K562 (cell line): ENCODE data around the gene TMEM120A. TPM values are rescaled to one million over a fixed set of nuclear protein-coding genes. Genes with fewer than 3 reads are reported as not detected.
A peak's percentile ranks its signal among the peaks of the same experiment; 100 is the strongest.

Experiments used
- ATAC-seq: fragments of 200-7000 bp; cut with Tn5 transposase; 3 replicates; pipeline ENCODE4 v1.9.1; 2020; ENCODE audit warnings: moderate library complexity
- BruUV-seq: library from RNA; stranded (reverse); fragments of 400-500 nt; replicated peaks from 2 replicates; lab custom pipeline; 2021; lab: Mats Ljungman, UMichigan
- CTCF ChIA-PET: fragments of 300-600 bp; formaldehyde crosslinking; extraction: SDS; loops from one replicate; lab custom pipeline; 2021; ENCODE audit warnings: low intra/inter-chr PET ratio; lab: Yijun Ruan, JAX
- POLR2A ChIA-PET: fragments of 300-600, 350-650 bp; sonication (Branson Sonifier 250); formaldehyde crosslinking; extraction: SDS; loops from one replicate; lab custom pipeline; 2021; ENCODE audit warnings: antibody characterized with exemption, inconsistent platforms; lab: Yijun Ruan, JAX
- DNase-seq, 4 experiments: peaks; one replicate each; pipeline versions ENCODE4 v3.0.0 to v3.0.0-alpha.2; 2011 to 2018; ENCODE audit warnings: low spot score in 3 of 4, mixed read lengths in 3 of 4; ENCODE audit errors: extremely low read depth in 1 of 4
- FAIRE-seq: peaks from 2 replicates; lab custom pipeline; 2011; peaks lifted over from hg19 to GRCh38; lab: Jason Lieb, UNC
- H2AFZ ChIP-seq: 2 replicates; pipeline ENCODE4 v1.6.0; 2011; ENCODE audit warnings: low read depth, low read length, control low read depth, inconsistent platforms
- H3K27ac ChIP-seq: fragments of 200-600 bp; 3 replicates; pipeline ENCODE4 v1.8.0; 2011; ENCODE audit warnings: low read depth, mild to moderate bottlenecking, control low read depth, inconsistent platforms, low read length, moderate library complexity, mixed read lengths; ENCODE audit errors: extremely low read depth
- H3K27me3 ChIP-seq, 2 experiments: fragments of 300-600 bp in 1 of 2; 2 replicates in 1 of 2; 3 replicates in 1 of 2; pipeline versions ENCODE4 v1.6.0 to v1.8.0; 2011; ENCODE audit warnings: inconsistent platforms in 2 of 2, low read length in 2 of 2, mild to moderate bottlenecking in 1 of 2, mixed read lengths in 1 of 2, moderate library complexity in 1 of 2; ENCODE audit not compliant: control insufficient read depth in 2 of 2, insufficient read depth in 2 of 2
- H3K36me3 ChIP-seq: fragments of 300-600 bp; 3 replicates; pipeline ENCODE4 v1.8.0; 2011; ENCODE audit warnings: mild to moderate bottlenecking, low read length, inconsistent platforms; ENCODE audit not compliant: control insufficient read depth, insufficient read depth
- H3K4me1 ChIP-seq, 2 experiments: fragments of 200-600 bp in 1 of 2; replicated peaks in 1 of 2; 2 replicates in 1 of 2; 3 replicates in 1 of 2; pipeline versions ENCODE4 v1.5.1 to v1.8.0; 2011; ENCODE audit warnings: inconsistent platforms in 2 of 2, low read length in 2 of 2, mild to moderate bottlenecking in 1 of 2, mixed read lengths in 1 of 2, moderate library complexity in 1 of 2; ENCODE audit not compliant: control insufficient read depth in 2 of 2, insufficient read depth in 2 of 2
- H3K4me2 ChIP-seq: 2 replicates; pipeline ENCODE4 v1.6.1; 2011; ENCODE audit warnings: low read length, control low read depth, inconsistent platforms, mixed read lengths; ENCODE audit not compliant: insufficient read depth
- H3K4me3 ChIP-seq: fragments of 200-600 bp; sonication (generic), shearing (Covaris generic); 2 replicates; pipeline ENCODE4 v1.5.1; 2016; ENCODE audit warnings: control low read depth, inconsistent platforms
- H3K79me2 ChIP-seq: fragments of 200-600 bp; 3 replicates; pipeline ENCODE4 v1.8.0; 2011; ENCODE audit warnings: low read length, inconsistent platforms; ENCODE audit not compliant: control insufficient read depth, insufficient read depth
- H3K9ac ChIP-seq, 2 experiments: 2 replicates each; pipeline versions ENCODE4 v1.6.0 to v1.6.1; 2011; ENCODE audit warnings: low read depth in 2 of 2, low read length in 2 of 2, control low read depth in 1 of 2, inconsistent platforms in 1 of 2, mild to moderate bottlenecking in 1 of 2, mixed read lengths in 1 of 2; ENCODE audit not compliant: insufficient read depth in 1 of 2
- H3K9me1 ChIP-seq: one replicate; pipeline ENCODE4 v1.6.0; 2011; ENCODE audit warnings: inconsistent platforms, mild to moderate bottlenecking, low read length, moderate library complexity; ENCODE audit not compliant: control insufficient read depth, insufficient read depth
- H3K9me3 ChIP-seq: replicated peaks from 2 replicates; pipeline ENCODE4 v1.5.1; 2011; ENCODE audit warnings: low read depth, low read length, inconsistent platforms; ENCODE audit not compliant: control insufficient read depth, insufficient read depth
- H4K20me1 ChIP-seq: replicated peaks from 2 replicates; pipeline ENCODE4 v1.6.1; 2011; ENCODE audit warnings: low read length, inconsistent platforms, mixed read lengths; ENCODE audit not compliant: control insufficient read depth, insufficient read depth
- EP300 ChIP-seq: IDR thresholded peaks from 2 replicates; pipeline ENCODE4 v1.6.1; 2012; ENCODE audit warnings: low read length, improper control_type of control experiment
- ILK ChIP-seq: fragments of 450-650 bp; IDR thresholded peaks from 2 replicates; pipeline ENCODE4 v1.6.1; 2016; ENCODE audit warnings: missing genetic modification characterization, low read depth, mild to moderate bottlenecking, missing compliant biosample characterization, moderate library complexity, borderline replicate concordance
- KAT2B ChIP-seq: IDR thresholded peaks from one replicate; pipeline ENCODE4 v1.6.1; 2012; ENCODE audit warnings: low read depth, mild to moderate bottlenecking, control low read depth, inconsistent platforms, low read length, moderate library complexity
- NFIX ChIP-seq: fragments of 250-450 bp; sonication (Bioruptor Pico); IDR thresholded peaks from 2 replicates; pipeline ENCODE4 v1.4.0; 2020; ENCODE audit warnings: low read depth, mild to moderate bottlenecking, moderate library complexity
- ZNF316 ChIP-seq: fragments of 450-650 bp; IDR thresholded peaks from 2 replicates; pipeline ENCODE4 v1.6.1; 2016
- ZNF766 ChIP-seq: fragments of 200-800 bp; sonication (Bioruptor generic); conservative IDR thresholded peaks from 2 replicates; pipeline ENCODE4 v1.6.1; 2016; ENCODE audit warnings: missing genetic modification characterization, missing compliant biosample characterization
- WGBS: fragments of 100-300 bp; shearing (Covaris generic); methylation state at CpG from one replicate; pipeline ENCODE4 v1.1.6; 2016; ENCODE audit warnings: low coverage, mixed read lengths; ENCODE audit not compliant: insufficient coverage; ENCODE audit errors: missing lambda C conversion rate; 5-methylcytosine and 5-hydroxymethylcytosine counted together
- in situ Hi-C: fragments of 300-500 bp; cut with MboI; formaldehyde crosslinking; loops from 4 replicates; pipeline ENCODE4 v1.15.0; 2018; ENCODE audit warnings: inconsistent platforms, mixed read lengths
- intact Hi-C: fragments of 100-400 bp; cut with micrococcal nuclease; formaldehyde crosslinking; loops from 2 replicates; pipeline ENCODE4 v1.14.2; 2022
- polyA plus RNA-seq, 8 experiments: library from polyadenylated mRNA; depleted of rRNA in 4 of 8; stranded (reverse) in 5 of 8; unstranded in 3 of 8; fragments of >200 nt; fragmentation: Nextera tagmentation in 2 of 8; fragmentation: Illumina TruSeq in 1 of 8; extraction: Ambion mirVana in 2 of 8; extraction: Trizol in 1 of 8; gene quantifications; 2 replicates each; pipeline versions ENCODE4 v1.2.1 to v1.2.3, GENCODE V29; 2011 to 2014; ENCODE audit warnings: inconsistent platforms in 1 of 8, missing spikeins in 1 of 8
- total RNA-seq, 7 experiments: library from RNA; depleted of rRNA in 6 of 7; stranded (reverse); fragments of >200 nt in 6 of 7; fragmentation: Illumina TruSeq in 2 of 7; extraction: Trizol in 2 of 7; gene quantifications; 2 replicates each; pipeline versions ENCODE4 v1.2.1 to v1.2.3, GENCODE V29; 2011 to 2021; ENCODE audit warnings: low replicate concordance in 1 of 7
- TF ChIP-seq, protein P1 (sequence below): sonication (generic); formaldehyde crosslinking; IDR thresholded peaks from 2 replicates; pipeline ENCODE4 v1.8.1; 2023; ENCODE audit warnings: mild to moderate bottlenecking, missing genetic modification reagents
- TF ChIP-seq, protein P2 (sequence below), 2 experiments: fragments of 450-650 bp; IDR thresholded peaks; 2 replicates each; pipeline ENCODE4 v1.6.1; 2018; ENCODE audit warnings: mild to moderate bottlenecking in 2 of 2, low read depth in 1 of 2; ENCODE audit not compliant: partially characterized antibody in 2 of 2
- TF ChIP-seq, protein P3 (sequence below): IDR thresholded peaks from 2 replicates; pipeline ENCODE4 v1.6.1; 2011; ENCODE audit warnings: borderline replicate concordance, low read depth, mild to moderate bottlenecking, moderate library complexity, low read length; ENCODE audit not compliant: insufficient read depth, poor library complexity, severe bottlenecking
- TF ChIP-seq, protein P4 (sequence below), 2 experiments: fragments of 200-800 bp in 1 of 2; sonication (Bioruptor generic) in 1 of 2; sonication (generic) in 1 of 2; formaldehyde crosslinking in 1 of 2; IDR thresholded peaks in 1 of 2; conservative IDR thresholded peaks in 1 of 2; 2 replicates each; pipeline versions ENCODE4 v1.5.0 to v1.6.1; 2016 to 2020; ENCODE audit warnings: missing compliant biosample characterization in 1 of 2, missing genetic modification characterization in 1 of 2, missing genetic modification reagents in 1 of 2

The TMEM120A gene
- total and polyA plus RNA-seq, 9 of the 15 experiments (the other 6 are each of a cell fraction or from before 2014, with no cell fraction given): 2.3 to 90.2 (median 22.9) TPM

DNA sequence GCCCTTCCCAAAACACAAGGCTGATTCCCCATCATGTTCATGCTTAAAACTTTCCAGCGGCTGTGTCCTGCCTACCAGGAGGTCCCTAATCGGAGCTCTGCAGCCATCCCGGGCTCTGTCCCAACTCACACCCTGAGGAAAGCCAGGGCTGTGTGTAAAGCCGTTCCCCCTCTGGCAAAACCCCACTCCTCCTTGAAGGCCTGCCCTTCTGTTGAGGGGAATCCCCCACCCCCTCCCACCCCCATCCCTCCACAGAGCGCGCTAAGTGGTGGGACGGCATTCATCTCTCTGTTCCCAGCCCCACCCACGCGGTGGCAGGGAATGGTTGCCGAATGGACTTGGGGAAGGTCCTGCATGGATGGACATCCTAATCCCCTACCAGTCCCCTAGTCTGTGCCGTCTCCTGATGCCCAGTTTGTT is 667 bp upstream of the TMEM120A start:
- Histone ChIP-seq H3K9ac (peak overlapping the region; percentile 54 to 84), H3K4me1 (peaks cover 28 to 49% of the 10 kb centered on the region in 2 experiments), H3K4me2 (peak overlapping the region; percentile 90), H3K4me3 (peak overlapping the region; percentile 77), H3K36me3 (peaks cover 9% of the 10 kb centered on the region; the same call in 1 of the 3 replicates), H3K9me3 (no peaks in the 10 kb centered on the region), H3K9me1 (no peaks in the 10 kb centered on the region), H4K20me1 (peaks cover 5% of the 10 kb centered on the region; the same call in 1 of the 2 replicates), H3K79me2 (peaks cover 2% of the 10 kb centered on the region; the same call in 1 of the 3 replicates), H3K27me3 (no peaks in the 10 kb centered on the region), H3K27ac (peak overlapping the region; percentile 45; the same call in 2 of the 3 replicates), H2AFZ (peak overlapping the region; percentile 93)
- intact Hi-C loops: no loop called here
- no peak for DNase-seq
- TSS peak; percentile 80 for BruUV-seq
- in situ Hi-C loops: no loop called here
- no peak for ATAC-seq
- 69% methylated on average over 11 of the region's 11 CpGs for WGBS
- CTCF ChIA-PET: no interaction called here
- POLR2A ChIA-PET: interaction anchor here (0.6 to 1.2 kb wide), 3 partner anchors 15 to 243 kb away, joined by 3 to 5 read pairs (median 3); no protein-coding TSS in a partner anchor
- no peak for FAIRE-seq
- no peak for TF ChIP-seq ILK (tag)
- no peak for TF ChIP-seq ZNF316
- no peak for TF ChIP-seq ZNF766 (CRISPR knock-in tag)
- TF ChIP-seq, protein P1, sequence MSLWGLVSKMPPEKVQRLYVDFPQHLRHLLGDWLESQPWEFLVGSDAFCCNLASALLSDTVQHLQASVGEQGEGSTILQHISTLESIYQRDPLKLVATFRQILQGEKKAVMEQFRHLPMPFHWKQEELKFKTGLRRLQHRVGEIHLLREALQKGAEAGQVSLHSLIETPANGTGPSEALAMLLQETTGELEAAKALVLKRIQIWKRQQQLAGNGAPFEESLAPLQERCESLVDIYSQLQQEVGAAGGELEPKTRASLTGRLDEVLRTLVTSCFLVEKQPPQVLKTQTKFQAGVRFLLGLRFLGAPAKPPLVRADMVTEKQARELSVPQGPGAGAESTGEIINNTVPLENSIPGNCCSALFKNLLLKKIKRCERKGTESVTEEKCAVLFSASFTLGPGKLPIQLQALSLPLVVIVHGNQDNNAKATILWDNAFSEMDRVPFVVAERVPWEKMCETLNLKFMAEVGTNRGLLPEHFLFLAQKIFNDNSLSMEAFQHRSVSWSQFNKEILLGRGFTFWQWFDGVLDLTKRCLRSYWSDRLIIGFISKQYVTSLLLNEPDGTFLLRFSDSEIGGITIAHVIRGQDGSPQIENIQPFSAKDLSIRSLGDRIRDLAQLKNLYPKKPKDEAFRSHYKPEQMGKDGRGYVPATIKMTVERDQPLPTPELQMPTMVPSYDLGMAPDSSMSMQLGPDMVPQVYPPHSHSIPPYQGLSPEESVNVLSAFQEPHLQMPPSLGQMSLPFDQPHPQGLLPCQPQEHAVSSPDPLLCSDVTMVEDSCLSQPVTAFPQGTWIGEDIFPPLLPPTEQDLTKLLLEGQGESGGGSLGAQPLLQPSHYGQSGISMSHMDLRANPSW (CRISPR knock-in tag): no peak
- TF ChIP-seq, protein P2, sequence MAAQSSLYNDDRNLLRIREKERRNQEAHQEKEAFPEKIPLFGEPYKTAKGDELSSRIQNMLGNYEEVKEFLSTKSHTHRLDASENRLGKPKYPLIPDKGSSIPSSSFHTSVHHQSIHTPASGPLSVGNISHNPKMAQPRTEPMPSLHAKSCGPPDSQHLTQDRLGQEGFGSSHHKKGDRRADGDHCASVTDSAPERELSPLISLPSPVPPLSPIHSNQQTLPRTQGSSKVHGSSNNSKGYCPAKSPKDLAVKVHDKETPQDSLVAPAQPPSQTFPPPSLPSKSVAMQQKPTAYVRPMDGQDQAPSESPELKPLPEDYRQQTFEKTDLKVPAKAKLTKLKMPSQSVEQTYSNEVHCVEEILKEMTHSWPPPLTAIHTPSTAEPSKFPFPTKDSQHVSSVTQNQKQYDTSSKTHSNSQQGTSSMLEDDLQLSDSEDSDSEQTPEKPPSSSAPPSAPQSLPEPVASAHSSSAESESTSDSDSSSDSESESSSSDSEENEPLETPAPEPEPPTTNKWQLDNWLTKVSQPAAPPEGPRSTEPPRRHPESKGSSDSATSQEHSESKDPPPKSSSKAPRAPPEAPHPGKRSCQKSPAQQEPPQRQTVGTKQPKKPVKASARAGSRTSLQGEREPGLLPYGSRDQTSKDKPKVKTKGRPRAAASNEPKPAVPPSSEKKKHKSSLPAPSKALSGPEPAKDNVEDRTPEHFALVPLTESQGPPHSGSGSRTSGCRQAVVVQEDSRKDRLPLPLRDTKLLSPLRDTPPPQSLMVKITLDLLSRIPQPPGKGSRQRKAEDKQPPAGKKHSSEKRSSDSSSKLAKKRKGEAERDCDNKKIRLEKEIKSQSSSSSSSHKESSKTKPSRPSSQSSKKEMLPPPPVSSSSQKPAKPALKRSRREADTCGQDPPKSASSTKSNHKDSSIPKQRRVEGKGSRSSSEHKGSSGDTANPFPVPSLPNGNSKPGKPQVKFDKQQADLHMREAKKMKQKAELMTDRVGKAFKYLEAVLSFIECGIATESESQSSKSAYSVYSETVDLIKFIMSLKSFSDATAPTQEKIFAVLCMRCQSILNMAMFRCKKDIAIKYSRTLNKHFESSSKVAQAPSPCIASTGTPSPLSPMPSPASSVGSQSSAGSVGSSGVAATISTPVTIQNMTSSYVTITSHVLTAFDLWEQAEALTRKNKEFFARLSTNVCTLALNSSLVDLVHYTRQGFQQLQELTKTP (IDR thresholded peaks at IDR 0.05; ENCODE audit: low read depth in 1 of 2, partially characterized antibody in 2 of 2): no peak
- no peak for TF ChIP-seq EP300
- TF ChIP-seq, protein P3, sequence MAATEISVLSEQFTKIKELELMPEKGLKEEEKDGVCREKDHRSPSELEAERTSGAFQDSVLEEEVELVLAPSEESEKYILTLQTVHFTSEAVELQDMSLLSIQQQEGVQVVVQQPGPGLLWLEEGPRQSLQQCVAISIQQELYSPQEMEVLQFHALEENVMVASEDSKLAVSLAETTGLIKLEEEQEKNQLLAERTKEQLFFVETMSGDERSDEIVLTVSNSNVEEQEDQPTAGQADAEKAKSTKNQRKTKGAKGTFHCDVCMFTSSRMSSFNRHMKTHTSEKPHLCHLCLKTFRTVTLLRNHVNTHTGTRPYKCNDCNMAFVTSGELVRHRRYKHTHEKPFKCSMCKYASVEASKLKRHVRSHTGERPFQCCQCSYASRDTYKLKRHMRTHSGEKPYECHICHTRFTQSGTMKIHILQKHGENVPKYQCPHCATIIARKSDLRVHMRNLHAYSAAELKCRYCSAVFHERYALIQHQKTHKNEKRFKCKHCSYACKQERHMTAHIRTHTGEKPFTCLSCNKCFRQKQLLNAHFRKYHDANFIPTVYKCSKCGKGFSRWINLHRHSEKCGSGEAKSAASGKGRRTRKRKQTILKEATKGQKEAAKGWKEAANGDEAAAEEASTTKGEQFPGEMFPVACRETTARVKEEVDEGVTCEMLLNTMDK: no peak
- TF ChIP-seq KAT2B: no peak
- no peak for TF ChIP-seq NFIX (CRISPR knock-in tag)
- TF ChIP-seq, protein P4, sequence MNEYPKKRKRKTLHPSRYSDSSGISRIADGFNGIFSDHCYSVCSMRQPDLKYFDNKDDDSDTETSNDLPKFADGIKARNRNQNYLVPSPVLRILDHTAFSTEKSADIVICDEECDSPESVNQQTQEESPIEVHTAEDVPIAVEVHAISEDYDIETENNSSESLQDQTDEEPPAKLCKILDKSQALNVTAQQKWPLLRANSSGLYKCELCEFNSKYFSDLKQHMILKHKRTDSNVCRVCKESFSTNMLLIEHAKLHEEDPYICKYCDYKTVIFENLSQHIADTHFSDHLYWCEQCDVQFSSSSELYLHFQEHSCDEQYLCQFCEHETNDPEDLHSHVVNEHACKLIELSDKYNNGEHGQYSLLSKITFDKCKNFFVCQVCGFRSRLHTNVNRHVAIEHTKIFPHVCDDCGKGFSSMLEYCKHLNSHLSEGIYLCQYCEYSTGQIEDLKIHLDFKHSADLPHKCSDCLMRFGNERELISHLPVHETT (CRISPR knock-in tag; conservative IDR thresholded peaks at IDR 0.05 in 1 of 2, IDR thresholded peaks at IDR 0.05 in 1 of 2): 0 out of 4 replicates have a peak, but pooled peaks of 1 of the 2 experiments have one; percentile 16
